DOHH2 (cell line): Measurements from ENCODE around the gene MID1.

Experiments used
- H3F3A ChIP-seq: fragments of 200-600 bp; sonication (generic), shearing (Covaris generic); 2 replicates; pipeline ENCODE4 v1.6.0; 2016; ENCODE audit warnings: antibody characterized with exemption, mild to moderate bottlenecking; ENCODE audit not compliant: control insufficient read depth, insufficient read depth
- H3K27ac ChIP-seq: fragments of 200-600 bp; sonication (generic); 2 replicates; pipeline ENCODE4 v1.5.1; 2014; ENCODE audit warnings: low read depth, mild to moderate bottlenecking, low read length, moderate library complexity
- H3K27me3 ChIP-seq: fragments of 200-600 bp; sonication (generic); 2 replicates; pipeline ENCODE4 v1.6.1; 2014; ENCODE audit warnings: mild to moderate bottlenecking, low read length, mixed read lengths; ENCODE audit not compliant: control insufficient read depth
- H3K36me3 ChIP-seq: fragments of 200-600 bp; sonication (generic); 2 replicates; pipeline ENCODE4 v1.6.1; 2014; ENCODE audit warnings: mild to moderate bottlenecking, low read length, moderate library complexity, mixed read lengths; ENCODE audit not compliant: control insufficient read depth
- H3K4me1 ChIP-seq: fragments of 200-600 bp; sonication (generic); 2 replicates; pipeline ENCODE4 v1.6.1; 2014; ENCODE audit warnings: mild to moderate bottlenecking, low read length, mixed read lengths; ENCODE audit not compliant: control insufficient read depth
- H3K4me2 ChIP-seq: fragments of 200-600 bp; sonication (generic); 2 replicates; pipeline ENCODE4 v1.6.0; 2014; ENCODE audit warnings: mild to moderate bottlenecking, low read length, moderate library complexity
- H3K4me3 ChIP-seq: fragments of 200-600 bp; sonication (generic); 2 replicates; pipeline ENCODE4 v1.5.1; 2014; ENCODE audit warnings: mild to moderate bottlenecking, low read length, mixed read lengths
- H3K79me2 ChIP-seq: fragments of 200-600 bp; sonication (generic); 2 replicates; pipeline ENCODE4 v1.6.1; 2014; ENCODE audit warnings: mild to moderate bottlenecking, low read length, mixed read lengths; ENCODE audit not compliant: control insufficient read depth
- H3K9me2 ChIP-seq: fragments of 200-600 bp; sonication (generic); replicated peaks from 2 replicates; pipeline ENCODE4 v1.6.1; 2014; ENCODE audit warnings: mild to moderate bottlenecking, low read length, mixed read lengths; ENCODE audit not compliant: control insufficient read depth
- H3K9me3 ChIP-seq: fragments of 200-600 bp; sonication (generic); 2 replicates; pipeline ENCODE4 v1.6.1; 2014; ENCODE audit warnings: antibody characterized with exemption, low read length, mixed read lengths; ENCODE audit not compliant: control insufficient read depth, insufficient read depth
- H4K20me1 ChIP-seq: fragments of 200-600 bp; sonication (generic); 2 replicates; pipeline ENCODE4 v1.6.0; 2014; ENCODE audit warnings: low read depth, mild to moderate bottlenecking, antibody characterized with exemption, low read length, moderate library complexity; ENCODE audit not compliant: control insufficient read depth, insufficient read depth
- EZH2phosphoT487 ChIP-seq: fragments of 200-600 bp; sonication (generic); IDR thresholded peaks from 2 replicates; pipeline ENCODE4 v1.6.1; 2017; ENCODE audit warnings: borderline replicate concordance, mild to moderate bottlenecking, antibody characterized with exemption, low read length, moderate library complexity, mixed read lengths
- TF ChIP-seq, protein P1 (sequence below): fragments of 200-600 bp; sonication (generic); IDR thresholded peaks from one replicate; pipeline ENCODE4 v1.5.1; 2014; ENCODE audit warnings: antibody characterized with exemption, mild to moderate bottlenecking, low read depth, low read length; ENCODE audit not compliant: poor library complexity, severe bottlenecking

The MID1 gene

DNA sequence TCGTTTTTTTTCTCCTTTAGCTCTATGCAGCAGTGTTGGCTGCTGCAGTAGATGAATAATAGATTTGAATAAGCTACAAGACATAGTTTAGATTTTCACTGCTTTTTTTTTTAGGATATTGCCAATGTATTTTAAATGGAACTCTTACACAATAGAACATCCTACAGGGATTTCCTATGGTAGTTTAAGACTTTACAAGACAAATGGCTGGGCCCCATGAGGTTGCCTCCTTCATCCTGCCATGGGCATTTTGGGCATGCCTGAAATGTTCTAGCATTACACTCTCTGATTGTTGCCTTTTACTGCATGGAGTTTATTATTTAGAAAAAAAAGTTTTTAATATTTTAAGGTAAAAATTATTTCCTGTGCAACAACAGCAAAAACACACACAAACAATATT, 74.5 kb downstream of the MID1 start:
- no peaks in the 10 kb centered on the region for H3F3A ChIP-seq
- no peaks in the 10 kb centered on the region for H4K20me1 ChIP-seq
- no peak for TF ChIP-seq EZH2phosphoT487
- no peak overlapping the region for H3K4me3 ChIP-seq
- H3K4me1 ChIP-seq, result no peaks in the 10 kb centered on the region
- H3K36me3 ChIP-seq, result no peaks in the 10 kb centered on the region
- no peak overlapping the region for H3K4me2 ChIP-seq
- H3K27ac ChIP-seq, result no peak overlapping the region
- no peaks in the 10 kb centered on the region for H3K9me3 ChIP-seq
- no peaks in the 10 kb centered on the region for H3K27me3 ChIP-seq
- no peaks in the 10 kb centered on the region for H3K79me2 ChIP-seq
- H3K9me2 ChIP-seq, result no peaks in the 10 kb centered on the region

DNA sequence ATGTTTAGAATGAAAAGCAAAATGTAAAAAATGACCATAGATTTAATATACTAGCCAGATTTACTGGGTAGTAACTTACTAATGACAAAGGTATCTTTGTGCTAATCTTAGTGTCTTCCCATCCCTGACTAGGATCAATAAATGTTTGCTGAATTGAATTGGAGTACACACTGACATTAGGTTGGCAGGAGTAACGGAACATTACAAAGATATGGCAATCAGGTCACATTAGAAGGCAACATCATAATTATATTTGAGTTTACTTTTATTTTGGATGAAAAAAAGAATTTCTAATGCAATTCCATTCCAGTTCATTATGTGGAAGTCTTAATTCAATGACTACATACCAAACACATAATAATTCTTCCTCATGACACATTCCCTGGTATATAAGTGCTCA, 77.8 kb downstream of the MID1 start:
- Histone ChIP-seq H3K27me3 (no peaks in the 10 kb centered on the region), H3K4me2 (no peak overlapping the region), H4K20me1 (no peaks in the 10 kb centered on the region), H3K4me3 (no peak overlapping the region), H3K36me3 (no peaks in the 10 kb centered on the region), H3K79me2 (no peaks in the 10 kb centered on the region), H3K9me2 (no peaks in the 10 kb centered on the region), H3K9me3 (no peaks in the 10 kb centered on the region), H3K4me1 (no peaks in the 10 kb centered on the region), H3K27ac (no peak overlapping the region), H3F3A (no peaks in the 10 kb centered on the region)
- TF ChIP-seq, protein P1, sequence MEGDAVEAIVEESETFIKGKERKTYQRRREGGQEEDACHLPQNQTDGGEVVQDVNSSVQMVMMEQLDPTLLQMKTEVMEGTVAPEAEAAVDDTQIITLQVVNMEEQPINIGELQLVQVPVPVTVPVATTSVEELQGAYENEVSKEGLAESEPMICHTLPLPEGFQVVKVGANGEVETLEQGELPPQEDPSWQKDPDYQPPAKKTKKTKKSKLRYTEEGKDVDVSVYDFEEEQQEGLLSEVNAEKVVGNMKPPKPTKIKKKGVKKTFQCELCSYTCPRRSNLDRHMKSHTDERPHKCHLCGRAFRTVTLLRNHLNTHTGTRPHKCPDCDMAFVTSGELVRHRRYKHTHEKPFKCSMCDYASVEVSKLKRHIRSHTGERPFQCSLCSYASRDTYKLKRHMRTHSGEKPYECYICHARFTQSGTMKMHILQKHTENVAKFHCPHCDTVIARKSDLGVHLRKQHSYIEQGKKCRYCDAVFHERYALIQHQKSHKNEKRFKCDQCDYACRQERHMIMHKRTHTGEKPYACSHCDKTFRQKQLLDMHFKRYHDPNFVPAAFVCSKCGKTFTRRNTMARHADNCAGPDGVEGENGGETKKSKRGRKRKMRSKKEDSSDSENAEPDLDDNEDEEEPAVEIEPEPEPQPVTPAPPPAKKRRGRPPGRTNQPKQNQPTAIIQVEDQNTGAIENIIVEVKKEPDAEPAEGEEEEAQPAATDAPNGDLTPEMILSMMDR, result no peak
- TF ChIP-seq EZH2phosphoT487, result no peak

DNA sequence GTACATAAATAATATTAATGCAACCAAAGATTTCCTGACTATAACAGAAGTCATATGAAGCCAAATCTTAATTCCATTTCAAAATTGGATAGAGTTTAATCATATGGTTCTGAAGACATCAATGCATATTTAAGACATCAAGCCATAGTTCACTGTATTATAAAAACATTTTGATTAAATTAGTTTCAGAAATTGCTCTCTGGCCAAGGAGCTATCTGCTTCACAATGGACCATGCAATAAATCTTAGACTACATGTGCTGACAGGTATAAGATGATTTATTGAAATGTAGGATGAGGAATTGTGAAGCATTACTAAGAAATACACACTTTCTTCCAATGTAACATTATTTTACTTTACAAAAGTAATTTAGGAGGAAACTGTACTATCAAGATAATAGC, 81.6 kb downstream of the MID1 start:
- H4K20me1 ChIP-seq, result no peaks in the 10 kb centered on the region
- no peaks in the 10 kb centered on the region for H3K36me3 ChIP-seq
- no peaks in the 10 kb centered on the region for H3K27me3 ChIP-seq
- H3K4me1 ChIP-seq, result no peaks in the 10 kb centered on the region
- no peaks in the 10 kb centered on the region for H3F3A ChIP-seq
- H3K79me2 ChIP-seq, result no peaks in the 10 kb centered on the region
- H3K9me3 ChIP-seq, result no peaks in the 10 kb centered on the region
- no peaks in the 10 kb centered on the region for H3K9me2 ChIP-seq
- H3K27ac ChIP-seq, result no peak overlapping the region
- TF ChIP-seq, protein P1, result no peak
- no peak for TF ChIP-seq EZH2phosphoT487
- no peak overlapping the region for H3K4me3 ChIP-seq
- no peak overlapping the region for H3K4me2 ChIP-seq

DNA sequence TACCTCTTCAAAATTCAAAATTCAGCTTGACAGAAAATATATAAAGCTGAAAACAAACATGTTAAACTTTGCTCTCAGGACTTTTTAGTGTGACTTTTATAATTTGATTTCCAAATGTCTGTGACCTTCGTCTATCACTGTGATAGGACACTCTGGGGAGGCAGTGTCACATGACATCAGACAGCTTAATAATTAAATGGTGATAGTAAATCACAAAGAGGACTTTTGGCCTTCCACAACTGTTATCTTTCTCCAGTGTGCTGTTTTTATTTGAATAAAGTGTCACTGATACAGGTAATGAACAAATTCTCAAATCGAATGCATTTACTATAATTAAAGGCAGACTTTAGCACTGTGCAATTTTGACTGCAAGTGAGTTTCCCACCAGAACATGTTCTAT, 83.1 kb downstream of the MID1 start:
- TF ChIP-seq, protein P1, result no peak
- no peak for TF ChIP-seq EZH2phosphoT487
- Histone ChIP-seq H3K9me3 (no peaks in the 10 kb centered on the region), H3K79me2 (no peaks in the 10 kb centered on the region), H3F3A (no peaks in the 10 kb centered on the region), H3K9me2 (no peaks in the 10 kb centered on the region), H3K27ac (no peak overlapping the region), H3K36me3 (no peaks in the 10 kb centered on the region), H3K27me3 (no peaks in the 10 kb centered on the region), H4K20me1 (no peaks in the 10 kb centered on the region), H3K4me2 (no peak overlapping the region), H3K4me1 (no peaks in the 10 kb centered on the region), H3K4me3 (no peak overlapping the region)
